KMS-11 (cell line): Measurements from ENCODE around the gene SHB.

Source experiments
- H2AFZ ChIP-seq: fragments of 200-600 bp; sonication (generic); 2 replicates; pipeline ENCODE4 v1.6.1; 2016; ENCODE audit warnings: antibody characterized with exemption, mixed run types, low read depth
- H3K27ac ChIP-seq: fragments of 200-600 bp; sonication (generic); 2 replicates; pipeline ENCODE4 v1.6.1; 2016; ENCODE audit warnings: mild to moderate bottlenecking, mixed run types
- H3K27me3 ChIP-seq: fragments of 200-600 bp; sonication (generic); 2 replicates; pipeline ENCODE4 v1.6.1; 2017; ENCODE audit warnings: mild to moderate bottlenecking, low read depth, mixed run types, moderate library complexity; ENCODE audit not compliant: insufficient read depth
- H3K36me3 ChIP-seq: fragments of 200-600 bp; sonication (generic); 2 replicates; pipeline ENCODE4 v1.6.1; 2017; ENCODE audit warnings: mild to moderate bottlenecking, mixed run types; ENCODE audit not compliant: insufficient read depth
- H3K4me1 ChIP-seq: fragments of 200-600 bp; sonication (generic); 2 replicates; pipeline ENCODE4 v1.6.1; 2016; ENCODE audit warnings: mild to moderate bottlenecking, low read depth, mixed run types; ENCODE audit not compliant: poor library complexity, severe bottlenecking
- H3K4me2 ChIP-seq: fragments of 200-600 bp; sonication (generic); 2 replicates; pipeline ENCODE4 v1.7.0; 2016; ENCODE audit warnings: mild to moderate bottlenecking, mixed run types
- H3K4me3 ChIP-seq: fragments of 200-600 bp; sonication (generic); IDR thresholded peaks from 2 replicates; pipeline ENCODE4 v1.6.1; 2017; ENCODE audit warnings: low read depth, low read length, mixed read lengths; ENCODE audit not compliant: insufficient read depth
- H3K79me2 ChIP-seq: fragments of 200-600 bp; sonication (generic); 2 replicates; pipeline ENCODE4 v1.6.1; 2016; ENCODE audit warnings: low read depth, mixed run types; ENCODE audit not compliant: insufficient read depth
- H3K9ac ChIP-seq: fragments of 200-600 bp; sonication (generic); 2 replicates; pipeline ENCODE4 v1.6.1; 2016; ENCODE audit warnings: mild to moderate bottlenecking, mixed run types
- H4K20me1 ChIP-seq: fragments of 200-600 bp; sonication (generic); 2 replicates; pipeline ENCODE4 v1.6.1; 2016; ENCODE audit warnings: mild to moderate bottlenecking, mixed run types; ENCODE audit not compliant: insufficient read depth
- TF ChIP-seq, protein P1 (sequence below): fragments of 200-600 bp; sonication (generic); conservative IDR thresholded peaks from 2 replicates; pipeline ENCODE4 v1.6.1; 2017; ENCODE audit warnings: low read depth, mild to moderate bottlenecking, antibody characterized with exemption, low read length, moderate library complexity, mixed read lengths

Gene SHB

DNA sequence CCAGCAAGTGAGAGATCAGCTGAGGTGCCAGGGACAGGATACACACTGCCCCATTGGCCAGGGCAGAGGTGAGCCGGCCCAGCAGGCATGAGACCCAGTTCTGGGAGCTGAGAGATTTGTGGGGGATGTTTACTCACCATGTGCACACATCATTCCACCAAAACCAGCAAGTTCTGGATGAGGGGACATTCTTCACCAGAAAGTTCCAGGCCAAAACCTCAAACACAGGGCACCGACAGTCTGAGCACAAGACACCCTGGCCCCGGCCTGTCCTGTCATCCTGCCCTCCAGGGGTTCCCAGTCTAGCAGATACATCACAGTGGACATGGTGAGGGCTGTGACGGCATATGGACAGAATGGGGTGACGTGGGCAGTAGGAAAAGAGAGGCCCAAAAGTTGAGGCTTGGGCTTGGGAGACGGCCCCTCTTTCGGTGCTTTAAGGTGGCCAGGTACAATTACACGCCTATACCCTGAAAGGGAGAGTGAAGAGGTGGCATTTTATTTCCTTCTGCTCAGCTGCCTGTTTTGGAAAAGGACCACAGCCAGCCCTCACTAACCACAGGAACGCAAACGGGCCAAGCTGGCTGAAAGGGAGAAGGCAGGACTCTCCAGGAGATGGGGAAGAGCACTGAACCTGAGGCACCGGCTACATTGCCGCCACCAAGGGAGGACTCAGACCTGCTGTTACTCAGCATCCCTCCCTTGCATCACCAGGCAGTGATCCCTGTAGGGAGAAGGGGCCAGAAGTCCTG, 64.0 kb downstream of the SHB start:
- no peak overlapping the region for H3K4me3 ChIP-seq
- no peak overlapping the region for H3K27ac ChIP-seq
- H3K4me2 ChIP-seq, result no peak overlapping the region
- H3K4me1 ChIP-seq, result peaks cover 13% of the 10 kb centered on the region
- H3K79me2 ChIP-seq, result no peaks in the 10 kb centered on the region
- H3K36me3 ChIP-seq, result no peaks in the 10 kb centered on the region
- no peaks in the 10 kb centered on the region for H4K20me1 ChIP-seq
- H3K27me3 ChIP-seq, result no peaks in the 10 kb centered on the region
- no peak overlapping the region for H3K9ac ChIP-seq
- TF ChIP-seq, protein P1, sequence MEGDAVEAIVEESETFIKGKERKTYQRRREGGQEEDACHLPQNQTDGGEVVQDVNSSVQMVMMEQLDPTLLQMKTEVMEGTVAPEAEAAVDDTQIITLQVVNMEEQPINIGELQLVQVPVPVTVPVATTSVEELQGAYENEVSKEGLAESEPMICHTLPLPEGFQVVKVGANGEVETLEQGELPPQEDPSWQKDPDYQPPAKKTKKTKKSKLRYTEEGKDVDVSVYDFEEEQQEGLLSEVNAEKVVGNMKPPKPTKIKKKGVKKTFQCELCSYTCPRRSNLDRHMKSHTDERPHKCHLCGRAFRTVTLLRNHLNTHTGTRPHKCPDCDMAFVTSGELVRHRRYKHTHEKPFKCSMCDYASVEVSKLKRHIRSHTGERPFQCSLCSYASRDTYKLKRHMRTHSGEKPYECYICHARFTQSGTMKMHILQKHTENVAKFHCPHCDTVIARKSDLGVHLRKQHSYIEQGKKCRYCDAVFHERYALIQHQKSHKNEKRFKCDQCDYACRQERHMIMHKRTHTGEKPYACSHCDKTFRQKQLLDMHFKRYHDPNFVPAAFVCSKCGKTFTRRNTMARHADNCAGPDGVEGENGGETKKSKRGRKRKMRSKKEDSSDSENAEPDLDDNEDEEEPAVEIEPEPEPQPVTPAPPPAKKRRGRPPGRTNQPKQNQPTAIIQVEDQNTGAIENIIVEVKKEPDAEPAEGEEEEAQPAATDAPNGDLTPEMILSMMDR, result no peak
- no peak overlapping the region for H2AFZ ChIP-seq

DNA sequence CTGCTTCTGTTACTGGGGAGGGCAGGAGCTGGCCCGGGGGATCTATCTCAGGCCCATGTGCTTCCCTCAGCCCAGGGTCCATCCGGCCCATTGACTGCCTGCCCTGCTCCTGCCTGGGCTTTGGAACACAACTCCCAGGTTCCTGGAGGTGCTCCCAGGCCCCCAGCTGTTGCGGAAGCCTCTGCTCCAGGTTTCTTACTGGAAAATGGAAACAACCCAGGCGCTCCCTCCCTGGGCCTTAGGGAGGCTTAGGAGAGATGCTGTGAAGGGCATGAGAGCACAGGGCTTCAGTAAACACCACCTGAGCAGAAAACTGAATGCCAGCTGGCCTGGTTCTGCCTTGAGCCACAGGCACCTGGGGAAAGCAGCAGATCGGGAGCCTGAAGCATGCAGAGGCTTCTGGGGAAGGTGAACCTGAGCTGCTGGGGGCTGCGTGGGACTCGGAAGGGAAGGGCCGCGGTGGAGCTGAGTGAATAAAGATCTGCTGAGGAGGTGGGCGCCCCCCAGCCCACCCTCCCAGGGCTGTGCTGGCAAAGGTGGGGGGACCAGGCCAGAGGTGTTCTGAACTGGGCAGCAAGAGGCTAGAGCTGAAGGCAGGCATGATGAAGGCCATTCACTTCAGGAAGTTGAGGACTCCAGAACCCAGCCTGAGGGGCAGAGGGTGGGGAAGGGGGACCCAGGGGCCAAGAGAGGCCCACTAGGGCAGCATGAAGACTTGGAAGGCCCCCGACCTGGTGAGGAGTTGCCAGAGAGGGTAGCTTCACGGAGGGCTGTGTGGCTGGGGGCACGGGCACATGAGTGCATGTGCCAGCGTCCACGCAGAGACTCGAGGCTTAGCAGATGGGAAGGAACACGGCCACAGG, 64.8 kb downstream of the SHB start:
- H3K9ac ChIP-seq, result no peak overlapping the region
- H3K27me3 ChIP-seq, result no peaks in the 10 kb centered on the region
- no peaks in the 10 kb centered on the region for H4K20me1 ChIP-seq
- no peak overlapping the region for H3K4me2 ChIP-seq
- H3K79me2 ChIP-seq, result no peaks in the 10 kb centered on the region
- TF ChIP-seq, protein P1, result no peak
- H2AFZ ChIP-seq, result no peak overlapping the region
- no peak overlapping the region for H3K27ac ChIP-seq
- H3K4me1 ChIP-seq, result peaks cover 13% of the 10 kb centered on the region
- no peaks in the 10 kb centered on the region for H3K36me3 ChIP-seq
- H3K4me3 ChIP-seq, result no peak overlapping the region

DNA sequence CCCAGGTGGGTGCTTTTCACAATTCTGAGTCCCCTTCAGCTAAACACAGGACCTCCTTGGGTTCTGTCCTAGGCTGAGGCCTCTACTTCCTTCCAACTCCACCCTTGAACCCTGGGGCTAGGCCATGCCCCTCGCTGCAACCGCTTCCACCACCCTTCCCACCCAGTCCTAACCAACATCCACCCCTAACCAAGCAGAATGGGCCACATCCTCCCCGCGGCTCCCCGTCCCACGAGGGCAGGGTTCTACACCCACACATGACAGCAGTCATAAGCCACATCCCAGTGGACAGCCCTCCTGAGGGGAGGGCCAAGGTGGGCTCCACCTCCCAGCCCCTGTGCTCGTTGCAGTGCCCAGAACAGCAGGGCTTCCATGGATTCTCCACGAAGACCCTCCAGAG, 65.8 kb downstream of the SHB start:
- no peak overlapping the region for H2AFZ ChIP-seq
- H3K9ac ChIP-seq, result no peak overlapping the region
- H4K20me1 ChIP-seq, result no peaks in the 10 kb centered on the region
- peaks cover 13% of the 10 kb centered on the region for H3K4me1 ChIP-seq
- H3K36me3 ChIP-seq, result no peaks in the 10 kb centered on the region
- TF ChIP-seq, protein P1, result no peak
- no peaks in the 10 kb centered on the region for H3K79me2 ChIP-seq
- H3K27ac ChIP-seq, result no peak overlapping the region
- H3K27me3 ChIP-seq, result no peaks in the 10 kb centered on the region
- H3K4me2 ChIP-seq, result no peak overlapping the region
- H3K4me3 ChIP-seq, result no peak overlapping the region

- H3K4me1 ChIP-seq, result peaks cover 13% of the 10 kb centered on the region
- H3K36me3 ChIP-seq, result no peaks in the 10 kb centered on the region
- H3K4me2 ChIP-seq, result no peak overlapping the region; the same call in 1 of the 2 replicates
- no peaks in the 10 kb centered on the region for H4K20me1 ChIP-seq
- H3K9ac ChIP-seq, result no peak overlapping the region
- H2AFZ ChIP-seq, result no peak overlapping the region
- no peak overlapping the region for H3K27ac ChIP-seq
- no peaks in the 10 kb centered on the region for H3K79me2 ChIP-seq
- H3K27me3 ChIP-seq, result no peaks in the 10 kb centered on the region
- H3K4me3 ChIP-seq, result no peak overlapping the region
- TF ChIP-seq, protein P1, result no peak
These were observed 67.6 kb downstream of the SHB start for GRCh38 chr9:38001430-38001829.
